Lower leg skin (tissue), 4 donors: ENCODE data around the gene ZNF837. TPM values are rescaled to one million over a fixed set of nuclear protein-coding genes. Genes with fewer than 3 reads are reported as not detected.
A peak's percentile ranks its signal among the peaks of the same experiment; 100 is the strongest.

ENCODE experiments used
- DNase-seq, 2 donors: peaks; one replicate each; pipeline ENCODE4 v3.0.0-alpha.2; 2019; ENCODE audit warnings: low spot score in 2 of 2
- H3K4me3 ChIP-seq: fragments of 200-600 bp; sonication (generic); 2 replicates; pipeline ENCODE4 v1.5.1; 2017; ENCODE audit warnings: mild to moderate bottlenecking, low read depth; ENCODE audit not compliant: poor library complexity, severe bottlenecking
- POLR2A ChIP-seq, 2 donors: fragments of 450-650 bp; IDR thresholded peaks; one replicate each; pipeline ENCODE4 v1.6.1; 2016 to 2017; ENCODE audit warnings: antibody characterized with exemption in 2 of 2, mild to moderate bottlenecking in 1 of 2, moderate library complexity in 1 of 2
- WGBS, 2 donors: methylation state at CpG; one replicate each; pipeline ENCODE4 v1.1.5; 2018; 5-methylcytosine and 5-hydroxymethylcytosine counted together
- intact Hi-C: fragments of 100-400 bp; cut with DNase I; formaldehyde crosslinking; loops from one replicate; pipeline ENCODE4 v1.15.0; 2023; ENCODE audit warnings: low total_unique reads
- total RNA-seq, 4 donors: library from RNA; depleted of rRNA; stranded (reverse); fragments of >200 nt; gene quantifications; one replicate each; pipeline ENCODE4 v1.1.0, GENCODE V29; 2016
- TF ChIP-seq, protein P1 (sequence below), 3 donors: fragments of 450-650 bp; IDR thresholded peaks; one replicate each; pipeline ENCODE4 v1.5.1; 2016; ENCODE audit warnings: antibody characterized with exemption in 3 of 3, mild to moderate bottlenecking in 3 of 3, moderate library complexity in 2 of 3

Gene ZNF837
- total RNA-seq, 4 donors from 2014 or later = 4.7 to 12.0 (median 8.5) TPM

GRCh38 chr19:58401840-58402421 is 21.1 kb upstream of the ZNF837 start:
- DNase-seq = no peak
- H3K4me3 ChIP-seq = peak overlapping the region; percentile 23
- no peak for TF ChIP-seq POLR2A (IDR thresholded peaks at IDR 0.05)
- TF ChIP-seq, protein P1, sequence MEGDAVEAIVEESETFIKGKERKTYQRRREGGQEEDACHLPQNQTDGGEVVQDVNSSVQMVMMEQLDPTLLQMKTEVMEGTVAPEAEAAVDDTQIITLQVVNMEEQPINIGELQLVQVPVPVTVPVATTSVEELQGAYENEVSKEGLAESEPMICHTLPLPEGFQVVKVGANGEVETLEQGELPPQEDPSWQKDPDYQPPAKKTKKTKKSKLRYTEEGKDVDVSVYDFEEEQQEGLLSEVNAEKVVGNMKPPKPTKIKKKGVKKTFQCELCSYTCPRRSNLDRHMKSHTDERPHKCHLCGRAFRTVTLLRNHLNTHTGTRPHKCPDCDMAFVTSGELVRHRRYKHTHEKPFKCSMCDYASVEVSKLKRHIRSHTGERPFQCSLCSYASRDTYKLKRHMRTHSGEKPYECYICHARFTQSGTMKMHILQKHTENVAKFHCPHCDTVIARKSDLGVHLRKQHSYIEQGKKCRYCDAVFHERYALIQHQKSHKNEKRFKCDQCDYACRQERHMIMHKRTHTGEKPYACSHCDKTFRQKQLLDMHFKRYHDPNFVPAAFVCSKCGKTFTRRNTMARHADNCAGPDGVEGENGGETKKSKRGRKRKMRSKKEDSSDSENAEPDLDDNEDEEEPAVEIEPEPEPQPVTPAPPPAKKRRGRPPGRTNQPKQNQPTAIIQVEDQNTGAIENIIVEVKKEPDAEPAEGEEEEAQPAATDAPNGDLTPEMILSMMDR (IDR thresholded peaks at IDR 0.05) = no peak
- intact Hi-C loops = no loop called here
- WGBS, 2 donors = 25 to 26% methylated on average over 23 of the region's 23 CpGs

- WGBS, 2 donors = 3% methylated on average over 63 to 76 of the region's 80 CpGs
- no peak for TF ChIP-seq POLR2A (IDR thresholded peaks at IDR 0.05)
- TF ChIP-seq, protein P1 (IDR thresholded peaks at IDR 0.05) = no peak
- peak; percentile 100 for DNase-seq
Observed at GRCh38 chr19:58400916-58401839, 20.3 kb upstream of the ZNF837 start.

DNA sequence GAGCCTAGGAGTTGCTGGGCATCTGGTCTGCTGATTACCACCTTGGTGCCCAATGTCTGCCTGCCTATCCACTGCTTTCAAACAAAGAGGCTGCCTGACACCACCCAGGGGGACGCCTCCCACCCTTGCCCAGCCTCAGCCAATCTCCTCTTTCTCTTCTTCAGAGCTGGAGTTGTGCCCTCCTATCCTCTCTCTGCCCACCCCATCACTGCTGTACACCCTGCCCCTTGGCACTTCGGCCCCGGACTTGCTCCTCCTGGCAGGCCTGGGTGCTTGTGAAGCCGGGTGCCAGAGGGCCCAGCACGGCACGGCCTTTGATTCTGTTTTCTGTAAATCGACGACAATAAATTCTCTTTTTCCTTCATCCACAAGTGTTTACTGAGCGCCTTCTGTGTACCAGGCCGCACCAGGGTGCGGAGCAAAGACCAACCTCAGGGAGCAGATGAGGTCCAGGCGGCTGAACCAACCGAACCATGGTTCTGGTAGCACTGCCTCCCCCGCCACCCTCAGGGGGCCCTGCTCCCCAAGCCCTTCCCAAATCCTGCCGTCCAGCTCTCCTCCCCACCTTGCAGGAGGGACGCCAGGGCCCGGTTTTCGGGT is 19.6 kb upstream of the ZNF837 start:
- WGBS, 2 donors = 41 to 53% methylated on average over 18 of the region's 18 CpGs
- DNase-seq = no peak
- peak overlapping the region; percentile 32 for H3K4me3 ChIP-seq
- intact Hi-C loops = no loop called here
- TF ChIP-seq, protein P1 (IDR thresholded peaks at IDR 0.05) = no peak
- no peak for TF ChIP-seq POLR2A (IDR thresholded peaks at IDR 0.05)

More at GRCh38 chr19:58400916-58401839, 20.3 kb upstream of the ZNF837 start:
- intact Hi-C loops = no loop called here
- H3K4me3 ChIP-seq = peak overlapping the region; percentile 32

- H3K4me3 ChIP-seq = no peak overlapping the region
- WGBS, 2 donors = 74 to 100% methylated on average over 3 of the region's 3 CpGs
- intact Hi-C loops = no loop called here
- no peak for TF ChIP-seq POLR2A (IDR thresholded peaks at IDR 0.05)
- TF ChIP-seq, protein P1 (IDR thresholded peaks at IDR 0.05) = no peak
- no peak for DNase-seq
Observed at GRCh38 chr19:58399903-58400302, 19.1 kb upstream of the ZNF837 start.

GRCh38 chr19:58398545-58398944 is 17.7 kb upstream of the ZNF837 start:
- DNase-seq = no peak
- intact Hi-C loops = no loop called here
- TF ChIP-seq, protein P1 (IDR thresholded peaks at IDR 0.05) = no peak
- TF ChIP-seq POLR2A (IDR thresholded peaks at IDR 0.05) = no peak
- WGBS, 2 donors = 94 to 97% methylated on average over 6 of the region's 6 CpGs
- no peak overlapping the region for H3K4me3 ChIP-seq
